Activated CD4-positive, alpha-beta T cell treated with anti-CD3 and anti-CD28 coated beads for 4 hours (primary cell): ENCODE measurements around the gene ENO2.
A peak's percentile ranks its signal among the peaks of the same experiment; 100 is the strongest.

Source experiments
- DNase-seq, 2 donors: peaks; one replicate each; pipeline ENCODE4 v3.0.0-alpha.2; 2020

Gene ENO2

GRCh38 chr12:6914947-6915788 is 788 bp downstream of the ENO2 start:
- DNase-seq = no peak

DNA sequence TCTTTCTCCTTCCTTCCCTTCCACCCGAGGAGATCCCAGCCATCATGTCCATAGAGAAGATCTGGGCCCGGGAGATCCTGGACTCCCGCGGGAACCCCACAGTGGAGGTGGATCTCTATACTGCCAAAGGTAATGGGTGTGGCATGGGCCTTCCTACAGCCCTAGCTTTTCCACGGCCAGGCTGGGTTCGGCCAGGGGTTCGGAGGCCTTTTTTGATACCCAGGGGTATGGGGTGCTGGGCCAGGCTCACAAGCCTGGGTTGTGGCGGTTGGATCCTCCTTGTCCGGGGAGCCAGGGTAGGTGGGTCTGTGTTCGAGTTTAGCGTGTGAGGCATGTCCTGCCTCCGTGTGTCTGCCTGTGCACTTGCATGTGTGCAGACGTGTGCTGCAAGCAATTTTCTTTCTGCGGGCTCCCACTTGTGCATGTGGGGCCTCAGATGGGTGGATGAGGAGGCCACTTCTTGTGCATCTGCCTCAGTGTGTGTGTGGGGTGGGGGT is 1.5 kb downstream of the ENO2 start:
- DNase-seq = no peak

GRCh38 chr12:6916426-6917200 is 2.2 kb downstream of the ENO2 start:
- DNase-seq = no peak

DNA sequence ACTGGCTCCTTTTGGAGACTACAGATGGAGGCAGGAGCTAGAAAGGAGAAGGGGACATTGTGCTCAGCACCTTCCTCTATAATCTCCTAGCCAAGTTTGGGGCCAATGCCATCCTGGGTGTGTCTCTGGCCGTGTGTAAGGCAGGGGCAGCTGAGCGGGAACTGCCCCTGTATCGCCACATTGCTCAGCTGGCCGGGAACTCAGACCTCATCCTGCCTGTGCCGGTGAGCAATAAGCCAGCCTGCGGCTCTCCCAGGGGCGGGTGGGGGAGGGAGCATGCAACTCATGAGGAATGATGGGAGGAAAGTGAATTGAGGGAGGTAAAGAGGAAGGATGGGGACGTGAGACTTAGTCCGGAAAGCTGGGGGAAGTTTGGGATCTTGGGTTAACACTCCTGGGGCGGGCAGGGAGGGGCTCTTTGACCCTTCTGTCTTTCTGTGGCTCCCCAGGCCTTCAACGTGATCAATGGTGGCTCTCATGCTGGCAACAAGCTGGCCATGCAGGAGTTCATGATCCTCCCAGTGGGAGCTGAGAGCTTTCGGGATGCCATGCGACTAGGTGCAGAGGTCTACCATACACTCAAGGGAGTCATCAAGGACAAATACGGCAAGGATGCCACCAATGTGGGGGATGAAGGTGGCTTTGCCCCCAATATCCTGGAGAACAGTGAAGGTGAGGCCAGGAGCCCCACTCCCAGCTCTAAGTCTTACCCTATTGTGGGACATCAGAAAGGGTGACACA is 3.3 kb downstream of the ENO2 start:
- DNase-seq = no peak

DNA sequence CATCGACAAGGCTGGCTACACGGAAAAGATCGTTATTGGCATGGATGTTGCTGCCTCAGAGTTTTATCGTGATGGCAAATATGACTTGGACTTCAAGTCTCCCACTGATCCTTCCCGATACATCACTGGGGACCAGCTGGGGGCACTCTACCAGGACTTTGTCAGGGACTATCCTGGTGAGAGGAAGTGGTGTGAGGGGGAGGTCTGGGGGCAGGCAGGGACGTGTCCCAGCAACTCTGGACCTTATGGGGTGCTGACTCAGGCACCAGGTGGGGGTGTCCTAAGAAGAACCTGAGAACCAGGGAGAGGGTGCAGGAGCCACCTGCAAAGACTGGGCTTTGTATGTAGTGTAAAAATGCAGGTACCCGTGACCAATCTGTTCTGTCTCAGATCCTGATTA is 5.2 kb downstream of the ENO2 start:
- no peak for DNase-seq

DNA sequence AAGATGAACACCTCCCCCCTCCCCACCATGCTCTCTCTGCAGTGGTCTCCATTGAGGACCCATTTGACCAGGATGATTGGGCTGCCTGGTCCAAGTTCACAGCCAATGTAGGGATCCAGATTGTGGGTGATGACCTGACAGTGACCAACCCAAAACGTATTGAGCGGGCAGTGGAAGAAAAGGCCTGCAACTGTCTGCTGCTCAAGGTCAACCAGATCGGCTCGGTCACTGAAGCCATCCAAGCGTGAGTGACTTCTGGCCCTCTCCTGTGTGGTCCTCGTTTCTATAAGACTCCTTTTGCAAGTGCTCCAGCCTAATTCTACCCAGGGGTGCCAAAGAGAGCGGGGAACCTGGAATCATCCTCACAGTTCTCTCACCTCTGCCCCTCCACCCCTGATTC is 7.2 kb downstream of the ENO2 start:
- no peak for DNase-seq

- DNase-seq = no peak
Measured at GRCh38 chr12:6921996-6922946, 7.9 kb downstream of the ENO2 start.

GRCh38 chr12:6923003-6923732 is 8.8 kb downstream of the ENO2 start:
- DNase-seq = no peak

- no peak for DNase-seq
Measured at GRCh38 chr12:6923851-6924250, 9.5 kb downstream of the ENO2 start.

GRCh38 chr12:6925239-6925539 is 10.8 kb downstream of the ENO2 start:
- no peak for DNase-seq

DNA sequence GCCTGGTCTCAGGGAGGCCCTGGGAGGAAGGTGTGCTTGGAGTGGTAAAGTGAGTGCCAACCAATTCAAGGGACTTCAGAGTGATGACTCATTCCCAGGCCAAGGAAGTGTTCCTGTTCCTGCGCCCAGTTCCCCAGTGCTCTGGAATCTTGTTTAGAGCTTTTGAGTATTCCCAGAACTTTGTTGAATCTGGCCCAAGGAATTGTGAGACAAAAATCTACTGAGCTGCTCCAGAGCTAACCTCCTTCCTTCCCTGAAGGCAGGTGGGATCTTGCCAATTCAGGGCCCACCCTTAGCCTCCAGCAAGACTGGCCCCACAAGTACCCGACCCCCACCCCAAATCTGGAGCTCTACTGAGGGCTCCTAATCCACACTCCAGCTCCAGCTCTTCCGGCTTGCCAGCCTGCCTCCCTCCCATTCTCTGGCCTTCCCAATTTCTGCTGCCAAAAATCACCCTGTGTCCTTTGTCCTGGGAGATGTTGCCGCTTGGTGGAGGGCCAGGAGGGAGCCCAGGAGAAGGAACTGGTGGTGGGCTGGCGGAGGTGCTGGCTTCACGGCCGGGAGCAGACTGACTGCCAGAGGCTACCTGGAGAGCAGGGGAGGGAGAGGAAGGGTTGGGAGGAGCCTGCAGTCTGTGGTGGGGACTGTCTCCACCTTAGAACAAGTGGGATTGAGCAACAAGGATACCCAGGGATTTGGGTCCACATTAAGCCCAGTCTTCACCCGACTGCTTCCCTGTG is 11.3 kb downstream of the ENO2 start:
- no peak for DNase-seq

DNA sequence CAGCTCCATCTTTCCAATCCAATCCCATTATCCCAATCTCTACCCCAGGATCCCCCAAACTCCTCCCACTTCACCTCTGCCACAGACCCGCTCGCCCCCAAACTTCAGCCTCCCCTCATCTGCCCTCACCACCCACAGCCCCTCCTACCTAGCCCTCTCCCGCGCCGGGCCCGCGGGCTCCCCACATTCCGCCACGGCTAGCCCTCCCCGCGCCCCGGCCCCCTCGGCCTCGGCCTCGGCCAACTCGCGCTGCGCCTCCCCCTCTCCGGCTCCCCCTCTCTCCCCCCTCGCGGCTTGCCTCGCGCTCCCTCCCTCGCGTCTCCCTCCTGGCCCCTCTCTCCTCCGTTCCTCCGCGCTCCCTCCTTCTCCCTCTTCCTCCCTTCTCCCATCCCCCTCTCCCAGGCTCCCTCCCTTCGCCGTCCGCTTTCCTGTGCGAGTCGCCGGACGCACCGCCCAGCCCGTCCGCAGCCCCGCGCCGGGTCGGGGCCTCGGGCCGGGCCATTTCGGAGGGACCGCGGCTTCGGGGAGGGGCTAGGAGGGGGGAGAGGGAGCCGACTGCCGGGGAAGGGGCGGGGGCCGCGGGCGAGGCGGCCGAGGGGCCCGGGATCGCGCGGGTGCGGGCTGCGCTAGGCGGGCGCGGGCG is 13.1 kb downstream of the ENO2 start, which contains the start of gene ATN1:
Gene ATN1, plus strand, starts transcription at position 581 of the 643 bp plus-strand sequence. CDS start 6,043 bp downstream, outside the sequence.
- DNase-seq = peak; percentile 40 to 43

GRCh38 chr12:6928022-6928702 is 13.8 kb downstream of the ENO2 start:
- no peak for DNase-seq

- DNase-seq = no peak
Measured at GRCh38 chr12:6928703-6929407, 14.5 kb downstream of the ENO2 start.

DNA sequence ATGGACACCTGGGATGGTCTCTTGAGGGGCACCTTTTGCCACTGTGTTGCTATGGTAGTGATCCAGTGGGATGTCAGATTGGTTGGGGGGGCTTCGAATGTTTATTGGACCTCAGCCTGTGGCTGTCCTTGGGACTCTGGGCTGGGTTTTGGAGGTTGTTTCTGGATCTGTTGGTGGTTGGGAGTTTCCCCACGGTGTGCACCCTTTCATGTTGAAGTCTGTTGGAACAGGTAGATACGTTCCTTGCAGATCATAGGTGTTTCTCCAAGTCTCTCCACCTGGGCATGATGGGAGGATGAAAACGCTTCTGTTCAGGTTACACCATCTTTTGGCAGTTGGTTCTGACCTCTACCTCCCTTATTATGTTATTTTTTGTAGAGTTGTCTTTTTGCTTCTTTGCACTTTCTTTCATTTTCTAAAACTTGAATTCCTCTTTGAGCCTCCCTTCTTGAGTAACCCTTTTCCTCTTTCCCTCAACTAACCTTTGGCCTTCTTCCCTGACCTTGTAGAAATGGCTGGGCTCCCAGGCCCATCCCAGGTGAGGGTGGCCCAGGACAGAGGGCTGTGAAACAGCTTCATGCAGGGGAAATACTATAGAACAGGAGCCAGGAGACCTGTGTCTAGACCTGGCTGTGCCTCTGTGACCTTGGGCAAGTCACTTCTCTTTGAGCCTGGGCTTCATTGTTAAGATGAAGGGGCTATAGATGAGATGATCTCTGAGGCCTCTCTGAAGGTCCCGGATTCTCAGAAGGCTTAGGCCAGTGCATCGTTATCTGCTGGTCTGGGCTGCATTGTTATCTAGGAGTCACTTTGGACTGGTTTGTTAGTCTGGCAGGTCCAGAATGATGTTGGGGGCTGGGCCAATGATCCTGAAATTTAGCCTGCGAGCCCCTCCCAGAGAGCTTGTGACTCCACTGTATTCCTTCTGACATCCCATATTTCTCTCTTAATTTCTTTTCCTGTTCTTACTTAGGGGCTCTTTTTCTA is 15.4 kb downstream of the ENO2 start:
- DNase-seq = no peak

DNA sequence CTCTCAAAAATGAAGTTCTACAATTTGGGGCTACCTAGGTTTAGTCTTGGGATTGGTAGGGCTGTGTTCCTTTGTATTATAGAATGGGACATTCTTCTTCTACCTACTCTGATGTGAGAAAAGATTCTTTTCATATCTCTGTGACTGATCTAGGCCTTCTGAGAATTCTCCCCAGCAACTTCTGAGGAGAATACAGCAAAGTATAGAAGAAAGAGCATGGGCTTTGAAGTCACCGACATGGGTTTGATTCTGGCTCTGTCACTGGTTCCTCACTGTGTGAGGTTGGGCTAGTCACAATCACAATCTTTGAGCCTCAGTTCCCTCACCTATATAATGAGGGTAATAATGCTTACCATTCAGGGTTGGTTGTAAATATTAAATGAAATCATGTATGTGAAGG is 18.4 kb downstream of the ENO2 start:
- DNase-seq = no peak

DNA sequence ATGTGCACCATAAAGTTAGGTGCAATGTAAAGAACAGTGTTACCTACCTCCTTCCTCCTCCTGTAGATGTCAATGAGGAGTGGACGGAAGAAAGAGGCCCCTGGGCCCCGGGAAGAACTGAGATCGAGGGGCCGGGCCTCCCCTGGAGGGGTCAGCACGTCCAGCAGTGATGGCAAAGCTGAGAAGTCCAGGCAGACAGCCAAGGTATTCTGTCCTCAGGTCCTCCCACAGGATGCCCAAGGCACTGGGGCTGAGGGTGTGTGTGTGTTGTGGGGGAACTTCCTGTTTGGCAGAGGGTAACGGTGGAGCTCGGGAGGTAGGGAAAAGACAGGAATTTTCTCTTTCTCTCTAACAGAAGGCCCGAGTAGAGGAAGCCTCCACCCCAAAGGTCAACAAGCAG is 19.7 kb downstream of the ENO2 start:
- no peak for DNase-seq
